Camera-type eye (tissue), 1 donor: ENCODE measurements around the gene HIPK1. TPM values are rescaled to one million over a fixed set of nuclear protein-coding genes. Genes with fewer than 3 reads are reported as not detected.

Source experiments
- total RNA-seq: library from RNA; depleted of rRNA; stranded (reverse); fragments of >200 nt; gene quantifications from one replicate; pipeline ENCODE4 v1.2.3, GENCODE V29; 2014

Gene HIPK1
- 83.2 TPM for total RNA-seq

GRCh38 chr1:113928941-113929749 lies at the start of gene HIPK1:
TSS of gene HIPK1 (plus strand) at chr1:113929324.

GRCh38 chr1:113887402-113888175 lies 41.5 kb upstream of the HIPK1 start, which contains the start of gene BCL2L15:
TSS of gene BCL2L15 (minus strand) at chr1:113887581. CDS start at chr1:113887375, 206 bp downstream.

GRCh38 chr1:113904674-113905434 lies 24.3 kb upstream of the HIPK1 start, which contains the start of the genes AP4B1 and DCLRE1B:
TSS of gene AP4B1 (minus strand) at chr1:113904799. CDS start at chr1:113904717, 82 bp downstream.
TSS of gene DCLRE1B (plus strand) at chr1:113905326. CDS start at chr1:113905587, 261 bp downstream.

GRCh38 chr1:113978863-113979702 lies 50.0 kb downstream of the HIPK1 start, which contains the start of gene OLFML3:
TSS of gene OLFML3 (plus strand) at chr1:113979474. CDS start at chr1:113979517, 43 bp downstream.

Other genes with a start within 250 kb of the HIPK1 start
- gene PHTF1, start 169.8 kb upstream of the HIPK1 start, total RNA-seq, result 57.7 TPM
- gene RSBN1, start 116.8 kb upstream of the HIPK1 start, total RNA-seq, result 57.8 TPM
- gene PTPN22, start 57.6 kb upstream of the HIPK1 start, total RNA-seq, result 3.0 TPM
- gene BCL2L15, start 41.7 kb upstream of the HIPK1 start, total RNA-seq, result 0.49 TPM
- gene AP4B1, start 24.5 kb upstream of the HIPK1 start, total RNA-seq, result 37.5 TPM
- gene DCLRE1B, start 24.0 kb upstream of the HIPK1 start, total RNA-seq, result 5.2 TPM
- 89.9 TPM for gene OLFML3, start 50.1 kb downstream of the HIPK1 start, total RNA-seq
- gene SYT6, start 224.5 kb downstream of the HIPK1 start, total RNA-seq, result 10.3 TPM